Nucleus accumbens (tissue), 56 donors: ENCODE data around the gene CUL2.
"Not testable (repeated sequence)": the region's sequence is repeated elsewhere in the genome, so short reads cannot be mapped to it uniquely, and the experiment has no call there.

ENCODE experiments used
- DNase-seq, 56 donors: peaks; one replicate each; lab custom pipeline; 2025; lab: John Stamatoyannopoulos, UW

The CUL2 gene

GRCh38 chr10:34988397-34989067 is 101.6 kb downstream of the CUL2 start:
- DNase-seq = no peak

DNA sequence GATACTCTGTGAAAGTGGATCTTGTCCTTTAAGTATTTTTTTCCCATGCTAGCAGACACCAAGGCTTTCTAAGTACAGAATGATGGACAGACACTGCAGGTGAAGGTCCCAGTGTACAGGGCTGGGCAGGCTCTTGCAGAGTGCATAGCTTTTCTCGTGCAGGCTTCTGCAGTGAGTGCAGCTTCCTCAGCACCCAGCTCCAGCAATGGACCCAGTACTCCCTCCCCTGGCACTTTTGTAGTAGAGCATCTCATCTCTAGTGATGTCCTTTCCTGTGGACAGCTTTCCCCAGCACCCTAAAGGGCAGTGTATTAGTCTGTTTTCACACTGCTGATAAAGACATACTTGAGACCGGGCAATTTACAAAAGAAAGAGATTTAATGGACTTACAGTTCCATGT is 104.3 kb downstream of the CUL2 start:
- DNase-seq = no peak

DNA sequence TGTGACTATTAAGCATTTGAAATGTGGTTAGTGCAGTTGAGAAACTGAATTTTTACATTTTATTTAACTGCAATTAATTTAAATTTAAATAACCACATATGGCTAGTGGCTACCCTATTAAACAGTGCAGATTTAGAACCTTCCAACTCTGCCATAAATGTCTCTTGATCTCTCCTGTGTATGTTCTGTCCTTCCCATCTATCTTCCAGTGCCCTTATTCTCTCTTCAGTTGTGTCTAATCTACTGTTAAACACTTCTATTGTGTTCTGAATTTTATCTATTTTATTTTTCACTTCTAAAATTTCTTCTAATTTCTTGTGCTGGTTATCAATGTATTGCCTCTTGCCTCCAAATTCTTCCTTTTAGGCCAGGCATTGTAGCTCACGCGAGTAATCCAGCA is 105.0 kb downstream of the CUL2 start:
- DNase-seq = no peak

DNA sequence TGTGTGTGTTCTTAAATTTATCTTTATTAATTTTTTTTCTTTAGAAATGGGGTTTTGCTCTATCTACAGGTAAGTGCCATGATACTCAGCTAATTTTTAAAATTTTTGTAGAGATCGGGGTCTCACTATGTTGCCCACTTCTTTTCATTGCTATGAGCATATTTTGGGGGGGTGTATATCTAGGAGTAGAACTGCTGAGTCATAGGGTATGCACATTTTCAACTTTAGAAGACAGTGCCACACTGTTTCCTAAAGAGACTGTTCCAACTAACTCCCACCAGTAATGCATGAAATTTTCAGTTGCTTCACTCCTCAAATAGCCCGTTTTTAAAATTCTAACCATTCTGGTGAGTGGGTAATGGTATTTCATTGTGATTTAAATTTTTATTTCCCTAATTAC is 108.3 kb downstream of the CUL2 start:
- no peak for DNase-seq

DNA sequence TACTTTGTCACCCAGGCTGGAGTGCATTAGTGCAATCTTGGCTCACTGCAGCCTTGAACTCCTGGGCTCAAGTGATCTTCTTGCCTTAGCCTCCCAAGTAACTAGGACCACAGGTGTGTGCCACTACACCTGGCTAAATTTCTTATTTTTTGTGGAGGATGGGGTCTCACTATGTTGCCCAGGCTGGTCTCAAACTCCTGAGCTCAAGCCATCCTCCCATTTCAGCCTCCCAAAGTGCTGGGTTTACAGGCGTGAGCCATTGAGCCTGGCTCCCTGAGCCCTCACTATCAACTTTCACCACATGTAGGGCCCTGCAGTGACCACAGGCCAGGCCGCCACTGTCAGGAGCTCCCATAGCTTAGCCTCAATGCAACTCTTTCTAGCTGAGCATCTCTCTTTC is 110.2 kb downstream of the CUL2 start:
- DNase-seq = no peak

DNA sequence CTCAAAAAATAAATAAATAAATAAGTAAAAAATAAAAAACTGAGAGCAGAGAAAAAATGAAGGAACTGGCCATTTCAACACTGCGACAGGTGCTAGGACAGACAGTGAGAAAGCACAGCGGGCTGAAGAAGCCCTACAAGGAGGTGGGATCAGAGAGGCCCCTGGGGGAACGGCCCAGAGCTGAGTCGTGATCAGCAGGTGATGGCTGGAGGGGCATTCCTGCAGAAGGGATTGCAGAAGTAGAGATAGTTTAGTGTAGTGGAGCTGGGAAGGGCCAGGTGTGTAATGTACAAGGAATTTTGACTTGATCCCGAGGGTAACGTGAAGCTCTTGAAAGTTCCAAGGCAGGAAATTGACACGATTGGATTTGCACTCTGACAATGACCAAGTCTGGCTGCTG is 112.1 kb downstream of the CUL2 start:
- DNase-seq = no peak

DNA sequence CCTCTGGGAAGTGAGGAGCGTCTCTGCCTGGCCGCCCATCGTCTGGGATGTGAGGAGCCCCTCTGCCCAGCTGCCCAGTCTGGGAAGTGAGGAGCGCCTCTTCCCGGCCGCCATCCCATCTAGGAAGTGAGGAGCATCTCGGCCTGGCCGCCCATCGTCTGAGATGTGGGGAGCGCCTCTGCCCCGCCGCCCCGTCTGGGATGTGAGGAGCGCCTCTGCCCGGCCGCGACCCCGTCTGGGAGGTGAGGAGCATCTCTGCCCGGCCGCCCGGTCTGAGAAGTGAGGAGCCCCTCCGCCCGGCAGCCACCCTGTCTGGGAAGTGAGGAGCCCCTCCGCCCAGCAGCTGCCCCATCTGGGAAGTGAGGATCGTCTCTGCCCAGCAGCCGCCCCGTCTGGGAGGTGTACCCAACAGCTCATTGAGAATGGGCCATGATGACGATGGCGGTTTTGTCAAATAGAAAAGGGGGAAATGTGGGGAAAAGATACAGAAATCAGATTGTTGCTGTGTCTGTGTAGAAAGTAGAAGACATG is 113.7 kb downstream of the CUL2 start:
- not testable (repeated sequence) for DNase-seq

GRCh38 chr10:34974364-34975065 is 115.6 kb downstream of the CUL2 start:
- not testable (repeated sequence) for DNase-seq

DNA sequence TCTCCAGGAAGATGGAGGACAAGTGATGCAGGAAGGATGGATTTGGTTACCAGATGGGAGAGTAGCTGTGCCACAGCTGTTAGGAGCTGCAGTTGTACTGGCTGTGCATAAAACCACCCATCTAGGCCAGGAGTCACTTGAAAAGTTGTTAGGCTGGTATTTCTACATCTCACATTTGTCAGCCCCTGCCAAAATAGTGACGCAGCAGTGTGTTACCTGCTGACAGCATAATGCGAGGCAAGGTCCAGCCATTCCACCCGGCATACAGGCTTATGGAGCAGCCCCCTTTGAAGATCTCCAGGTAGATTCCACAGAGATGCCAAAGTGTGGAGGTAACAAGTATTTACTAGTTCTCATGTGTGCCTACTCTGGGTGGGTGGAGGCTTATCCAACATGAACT is 116.4 kb downstream of the CUL2 start:
- not testable (repeated sequence) for DNase-seq

GRCh38 chr10:34973121-34973520 is 117.0 kb downstream of the CUL2 start:
- DNase-seq = not testable (repeated sequence)

- DNase-seq = not testable (repeated sequence)
Measured at GRCh38 chr10:34972591-34972990, 117.5 kb downstream of the CUL2 start.

DNA sequence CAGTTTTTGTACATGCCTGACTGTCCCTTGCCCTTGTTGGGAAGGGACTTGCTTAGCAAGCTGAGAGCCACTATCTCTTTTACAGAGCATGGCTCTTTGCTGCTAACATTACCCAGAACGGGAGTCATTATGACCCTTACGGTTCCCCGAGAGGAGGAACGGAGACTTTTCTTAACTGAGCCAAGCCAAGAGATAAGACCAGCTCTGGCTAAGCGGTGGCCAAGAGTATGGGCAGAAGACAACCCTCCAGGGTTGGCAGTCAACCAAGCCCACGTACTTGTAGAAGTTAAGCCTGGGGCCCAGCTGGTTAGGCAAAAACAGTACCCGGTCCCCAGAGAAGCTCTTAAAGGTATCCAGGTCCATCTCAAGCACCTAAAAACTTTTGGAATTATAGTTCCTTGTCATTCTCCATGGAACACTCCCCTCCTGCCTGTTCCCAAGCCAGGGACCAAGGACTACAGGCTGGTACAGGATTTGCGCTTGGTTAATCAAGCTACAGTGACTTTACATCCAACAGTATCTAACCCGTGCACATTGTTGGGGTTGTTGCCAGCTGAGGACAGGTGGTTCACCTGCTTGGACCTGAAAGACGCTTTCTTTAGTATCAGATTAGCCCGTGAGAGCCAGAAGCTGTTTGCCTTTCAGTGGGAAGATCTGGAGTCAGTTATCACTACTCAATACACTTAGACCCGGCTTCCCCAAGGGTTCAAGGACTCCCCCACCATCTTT is 118.4 kb downstream of the CUL2 start:
- DNase-seq = not testable (repeated sequence)

DNA sequence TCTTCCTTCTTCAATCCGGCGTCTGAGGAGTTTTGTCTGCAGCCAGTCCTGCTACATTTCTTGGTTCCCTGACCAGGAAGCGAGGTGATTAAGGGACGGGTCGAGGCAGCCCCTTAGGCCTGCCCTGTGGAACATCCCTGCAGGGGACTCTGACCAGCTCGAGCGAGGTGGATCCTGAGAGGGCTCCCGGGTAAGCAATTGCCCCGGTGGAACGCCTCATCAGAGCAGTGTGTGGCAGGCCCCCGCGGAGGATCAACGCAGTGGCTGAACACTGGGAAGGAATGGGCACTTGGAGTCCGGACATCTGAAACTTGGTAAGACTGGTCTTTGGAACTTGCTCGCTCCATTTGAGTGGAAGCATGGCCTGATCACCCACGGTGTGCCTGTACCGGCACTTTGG is 121.0 kb downstream of the CUL2 start:
- no peak for DNase-seq

GRCh38 chr10:34967335-34967880 is 122.7 kb downstream of the CUL2 start:
- peak in 38 of 56 donors; percentile 4 to 72 (median 22) for DNase-seq

GRCh38 chr10:34966451-34966850 is 123.7 kb downstream of the CUL2 start:
- DNase-seq = no peak

GRCh38 chr10:34966040-34966439 is 124.1 kb downstream of the CUL2 start:
- no peak for DNase-seq

- DNase-seq = no peak
Measured at GRCh38 chr10:34964166-34964800, 125.9 kb downstream of the CUL2 start.

DNA sequence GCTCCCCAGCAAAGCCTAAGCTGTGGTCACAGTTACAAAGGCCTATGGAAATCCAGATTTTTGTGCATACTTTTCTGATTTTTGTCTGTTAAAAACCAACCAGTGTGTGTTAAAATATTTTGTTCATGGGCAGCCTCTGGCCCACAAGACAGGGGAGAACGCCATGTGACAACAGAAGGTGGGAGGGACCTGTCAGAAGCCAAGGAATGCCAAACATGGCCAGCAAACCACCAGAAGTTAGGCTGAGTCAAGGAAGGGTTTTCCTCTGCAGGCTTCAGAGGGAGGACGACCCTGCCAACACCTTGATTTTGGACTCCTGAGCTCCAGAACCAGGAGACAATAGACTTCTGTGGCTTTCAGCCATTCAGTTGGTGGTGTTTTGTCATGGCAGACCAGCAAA is 127.3 kb downstream of the CUL2 start:
- no peak for DNase-seq

DNA sequence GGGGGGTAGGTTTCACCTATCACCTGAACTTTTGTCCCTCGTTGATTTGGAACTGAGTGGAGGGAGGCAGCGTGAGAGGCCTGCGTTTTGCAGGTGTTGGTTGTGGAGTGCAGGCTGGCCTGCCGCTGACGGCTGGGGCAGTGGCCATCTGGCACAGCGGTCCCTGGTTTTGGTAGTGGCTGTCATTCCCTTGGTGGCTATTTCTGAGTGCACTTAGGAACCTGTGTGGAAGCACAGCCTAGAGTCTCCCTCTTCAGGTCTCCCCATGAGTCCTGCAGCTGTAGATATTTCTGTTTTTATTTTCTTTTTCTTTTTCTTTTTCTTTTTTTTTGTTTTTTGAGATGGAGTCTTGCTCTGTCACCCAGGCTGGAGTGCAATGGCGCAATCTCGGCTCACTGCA is 129.2 kb downstream of the CUL2 start:
- DNase-seq = peak in 1 of 56 donors; percentile 6

- DNase-seq = no peak
Measured at GRCh38 chr10:34959786-34960185, 130.4 kb downstream of the CUL2 start.

- DNase-seq = no peak
Measured at GRCh38 chr10:34959321-34959720, 130.8 kb downstream of the CUL2 start.
